Activated naive CD8-positive, alpha-beta T cell treated with anti-CD3 and anti-CD28 coated beads for 36 hours (primary cell): Measurements from ENCODE around the gene TBL1XR1. TPM values are rescaled to one million over a fixed set of nuclear protein-coding genes. Genes with fewer than 3 reads are reported as not detected.
"Not testable (repeated sequence)": the region's sequence is repeated elsewhere in the genome, so short reads cannot be mapped to it uniquely, and the experiment has no call there.

Experiments
- DNase-seq: peaks from one replicate; pipeline ENCODE4 v3.0.0; 2021
- H3K27ac Mint-ChIP-seq: one replicate; pipeline ENCODE4 v1.8.0; 2022; ENCODE audit warnings: mild to moderate bottlenecking, moderate library complexity, mixed read lengths
- H3K27me3 Mint-ChIP-seq: one replicate; pipeline ENCODE4 v1.8.0; 2022; ENCODE audit warnings: mild to moderate bottlenecking, mixed read lengths
- H3K36me3 Mint-ChIP-seq: one replicate; pipeline ENCODE4 v1.8.0; 2021; ENCODE audit warnings: mild to moderate bottlenecking, mixed read lengths
- H3K4me1 Mint-ChIP-seq: one replicate; pipeline ENCODE4 v1.8.0; 2021; ENCODE audit warnings: mixed read lengths
- H3K4me3 Mint-ChIP-seq: one replicate; pipeline ENCODE4 v1.8.0; 2022; ENCODE audit warnings: mild to moderate bottlenecking, moderate library complexity, mixed read lengths
- H3K9me3 Mint-ChIP-seq: one replicate; pipeline ENCODE4 v1.8.0; 2022; ENCODE audit warnings: mixed read lengths
- total RNA-seq, 2 experiments: library from RNA; stranded (reverse); gene quantifications; one replicate each; pipeline ENCODE4 v1.2.3, GENCODE V29; 2021

TBL1XR1 gene
- total RNA-seq, 2 experiments from 2014 or later = 204 to 227 TPM

GRCh38 chr3:177149106-177149505 lies 48.2 kb downstream of the TBL1XR1 start:
- H3K36me3 Mint-ChIP-seq = peaks cover 20% of the 10 kb centered on the region
- no peak overlapping the region for H3K4me3 Mint-ChIP-seq
- no peak overlapping the region for H3K27ac Mint-ChIP-seq
- peaks cover 61% of the 10 kb centered on the region for H3K4me1 Mint-ChIP-seq
- no peak for DNase-seq
- H3K27me3 Mint-ChIP-seq = no peaks in the 10 kb centered on the region
- no peaks in the 10 kb centered on the region for H3K9me3 Mint-ChIP-seq

GRCh38 chr3:177147790-177148189 lies 49.5 kb downstream of the TBL1XR1 start:
- DNase-seq = no peak
- no peaks in the 10 kb centered on the region for H3K27me3 Mint-ChIP-seq
- H3K4me1 Mint-ChIP-seq = peaks cover 68% of the 10 kb centered on the region
- H3K27ac Mint-ChIP-seq = peak overlapping the region; percentile 48
- no peaks in the 10 kb centered on the region for H3K9me3 Mint-ChIP-seq
- peaks cover 26% of the 10 kb centered on the region for H3K36me3 Mint-ChIP-seq
- no peak overlapping the region for H3K4me3 Mint-ChIP-seq

GRCh38 chr3:177146646-177147045 lies 50.6 kb downstream of the TBL1XR1 start:
- Mint-ChIP-seq H3K9me3 (no peaks in the 10 kb centered on the region), H3K4me1 (peaks cover 69% of the 10 kb centered on the region), H3K27me3 (no peaks in the 10 kb centered on the region), H3K27ac (peak overlapping the region; percentile 48), H3K4me3 (no peak overlapping the region), H3K36me3 (peaks cover 27% of the 10 kb centered on the region)
- DNase-seq = no peak

DNA sequence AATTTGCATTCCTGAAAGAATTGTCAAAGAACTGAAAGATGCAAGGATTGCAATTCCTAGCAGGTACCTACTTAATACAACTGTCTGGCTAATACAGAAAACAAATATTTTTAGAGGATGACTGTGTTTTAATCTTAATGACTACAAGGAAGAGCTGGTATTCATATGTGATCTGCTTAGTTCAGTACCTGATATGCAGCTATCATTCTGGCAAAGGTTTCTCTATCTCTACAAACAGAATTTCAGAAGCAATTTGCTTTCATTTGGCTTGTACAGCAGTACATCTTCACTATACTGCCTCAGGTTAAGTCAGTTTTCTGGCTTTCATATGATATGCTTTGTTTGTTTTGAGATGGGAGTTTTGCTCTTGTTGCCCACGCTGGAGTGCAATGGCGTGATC lies 51.3 kb downstream of the TBL1XR1 start:
- Mint-ChIP-seq H3K4me3 (peak overlapping the region; percentile 18), H3K36me3 (peaks cover 27% of the 10 kb centered on the region), H3K4me1 (peaks cover 64% of the 10 kb centered on the region), H3K27me3 (no peaks in the 10 kb centered on the region), H3K27ac (peak overlapping the region; percentile 83), H3K9me3 (no peaks in the 10 kb centered on the region)
- no peak for DNase-seq

- Mint-ChIP-seq H3K9me3 (no peaks in the 10 kb centered on the region), H3K27me3 (no peaks in the 10 kb centered on the region), H3K27ac (peak overlapping the region; percentile 83), H3K36me3 (peaks cover 26% of the 10 kb centered on the region), H3K4me3 (peak overlapping the region; percentile 29), H3K4me1 (peaks cover 60% of the 10 kb centered on the region)
- no peak for DNase-seq
These were observed 51.9 kb downstream of the TBL1XR1 start for GRCh38 chr3:177145381-177145780.

GRCh38 chr3:177144922-177145321 lies 52.4 kb downstream of the TBL1XR1 start:
- Mint-ChIP-seq H3K4me1 (peaks cover 58% of the 10 kb centered on the region), H3K9me3 (no peaks in the 10 kb centered on the region), H3K27ac (peak overlapping the region; percentile 83), H3K4me3 (peak overlapping the region; percentile 29), H3K27me3 (no peaks in the 10 kb centered on the region), H3K36me3 (peaks cover 29% of the 10 kb centered on the region)
- DNase-seq = no peak

DNA sequence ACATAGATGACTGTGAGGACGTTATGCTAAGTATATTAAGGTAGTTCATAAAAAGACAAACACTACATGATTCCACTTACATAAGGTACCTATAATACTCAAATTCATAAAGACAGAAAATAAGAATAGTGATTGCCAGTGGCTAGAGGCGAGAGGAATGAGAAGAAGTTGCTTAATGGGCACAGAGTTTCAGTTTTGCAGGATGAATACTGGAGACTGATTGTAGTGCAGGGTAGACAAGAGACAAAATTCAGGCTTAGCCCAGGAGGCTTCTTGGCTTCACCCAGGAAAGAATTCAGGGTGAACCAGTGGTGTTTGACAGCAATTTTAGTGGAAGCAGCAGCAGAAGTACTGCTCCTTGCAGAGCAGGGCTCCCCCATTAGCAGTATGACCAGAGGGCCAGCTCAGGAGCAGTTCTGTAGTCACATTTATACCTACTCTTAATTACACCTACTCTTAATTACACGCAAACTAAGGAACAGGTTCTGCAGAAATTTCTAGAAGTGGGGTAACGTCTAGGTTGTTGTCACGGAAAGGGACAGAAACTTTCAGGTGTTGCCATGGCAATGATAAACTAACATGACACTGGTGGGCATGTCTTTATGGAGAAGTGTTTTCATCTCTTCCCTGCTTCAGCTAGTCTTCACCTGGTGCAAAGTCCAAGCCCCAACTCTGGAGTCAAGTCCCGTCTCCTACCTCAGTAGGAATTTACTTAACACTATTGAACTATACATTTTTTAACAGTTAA lies 55.2 kb downstream of the TBL1XR1 start:
- H3K27ac Mint-ChIP-seq = peak overlapping the region; percentile 55
- H3K27me3 Mint-ChIP-seq = no peaks in the 10 kb centered on the region
- no peak overlapping the region for H3K4me3 Mint-ChIP-seq
- H3K4me1 Mint-ChIP-seq = peaks cover 73% of the 10 kb centered on the region
- no peak for DNase-seq
- H3K36me3 Mint-ChIP-seq = peaks cover 47% of the 10 kb centered on the region
- H3K9me3 Mint-ChIP-seq = no peaks in the 10 kb centered on the region

DNA sequence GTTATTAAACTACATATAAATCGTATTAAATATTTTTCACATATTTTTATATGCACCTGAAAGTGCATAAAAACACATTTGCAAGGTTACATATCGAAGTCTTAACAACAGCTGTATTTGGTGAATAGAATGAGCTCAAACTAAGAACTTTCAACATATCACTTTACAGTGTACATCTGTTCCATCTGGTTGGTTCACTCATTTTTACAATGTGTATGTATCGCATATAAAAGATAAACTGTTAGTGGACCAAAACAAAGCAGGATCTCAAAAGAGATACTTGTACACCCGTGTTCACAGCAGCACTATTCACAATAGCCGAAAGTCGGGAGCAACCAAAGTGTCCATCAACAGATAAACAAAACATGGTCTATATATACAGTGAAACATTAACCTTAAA lies 55.8 kb downstream of the TBL1XR1 start:
- DNase-seq = no peak
- Mint-ChIP-seq H3K36me3 (peaks cover 53% of the 10 kb centered on the region), H3K9me3 (no peaks in the 10 kb centered on the region), H3K4me1 (peaks cover 73% of the 10 kb centered on the region), H3K4me3 (no peak overlapping the region), H3K27ac (peak overlapping the region; percentile 55), H3K27me3 (no peaks in the 10 kb centered on the region)

DNA sequence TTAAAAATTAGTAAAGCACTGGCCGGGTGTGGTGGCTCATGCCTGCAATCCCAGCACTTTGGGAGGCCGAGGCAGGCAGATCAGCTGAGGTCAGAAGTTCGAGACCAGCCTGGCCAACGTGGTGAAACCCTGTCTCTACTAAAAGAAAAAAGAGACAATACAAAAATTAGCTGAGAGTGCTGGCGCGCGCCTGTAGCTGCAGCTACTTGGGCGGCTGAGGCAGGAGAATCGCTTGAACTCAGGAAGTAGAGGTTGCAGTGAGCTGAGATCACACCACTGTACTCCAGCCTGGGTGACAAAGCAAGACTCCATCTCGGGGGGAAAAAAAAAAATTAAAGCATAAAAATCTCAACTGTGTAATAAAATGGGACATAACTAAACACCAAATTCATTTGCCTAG lies 58.1 kb downstream of the TBL1XR1 start:
- Mint-ChIP-seq H3K4me1 (peaks cover 65% of the 10 kb centered on the region), H3K27ac (peak overlapping the region; percentile 72), H3K36me3 (peaks cover 55% of the 10 kb centered on the region)
- H3K4me3 Mint-ChIP-seq, H3K27me3 Mint-ChIP-seq, H3K9me3 Mint-ChIP-seq, DNase-seq: not testable (repeated sequence)

DNA sequence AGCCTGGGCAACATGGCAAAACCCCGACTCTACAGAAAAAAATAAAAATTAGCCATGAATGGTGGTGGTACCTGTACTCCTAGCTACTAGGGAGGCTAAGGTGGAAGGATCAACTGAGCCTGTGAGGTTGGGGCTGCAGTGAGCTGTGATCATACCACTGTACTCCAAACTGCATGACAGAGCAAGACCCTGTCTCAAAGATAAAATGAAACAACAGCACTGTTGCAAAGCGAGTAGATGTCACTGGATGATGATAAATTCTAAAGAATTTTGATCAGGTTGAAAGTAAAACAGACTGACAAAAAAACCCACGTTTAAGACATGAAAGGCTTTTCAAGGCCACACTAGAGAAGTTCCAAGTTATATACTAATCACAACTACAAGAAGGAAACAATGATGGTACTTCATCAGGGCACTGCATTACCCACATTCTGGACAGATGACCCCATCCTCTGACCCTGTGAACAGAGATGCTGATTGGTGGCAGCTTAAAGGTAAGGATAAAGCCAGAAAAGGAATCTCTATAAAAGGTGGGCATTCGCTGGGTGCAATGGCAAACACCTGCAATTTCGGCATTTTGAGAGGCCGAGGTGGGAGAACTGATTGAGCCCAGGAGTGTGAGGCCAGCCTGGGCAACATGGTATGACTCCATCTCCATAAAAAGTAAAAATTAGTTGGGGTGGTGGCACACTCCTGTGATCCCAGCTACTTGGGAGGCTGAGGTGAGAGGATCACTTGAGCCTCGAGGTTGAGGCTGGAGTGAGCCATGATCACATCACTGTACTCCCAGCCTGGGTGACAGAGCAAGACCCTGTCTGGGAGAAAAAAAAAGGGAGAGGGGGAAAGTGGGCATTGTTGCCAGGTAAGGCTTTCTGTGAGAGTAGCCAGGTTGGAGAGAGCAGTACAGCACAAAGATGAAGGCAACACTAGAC lies 59.2 kb downstream of the TBL1XR1 start:
- Mint-ChIP-seq H3K27me3 (no peaks in the 10 kb centered on the region), H3K27ac (peak overlapping the region; percentile 66), H3K4me1 (peaks cover 64% of the 10 kb centered on the region), H3K36me3 (peaks cover 57% of the 10 kb centered on the region), H3K4me3 (no peak overlapping the region), H3K9me3 (peaks cover 2% of the 10 kb centered on the region)
- no peak for DNase-seq

GRCh38 chr3:177136741-177137140 lies 60.5 kb downstream of the TBL1XR1 start:
- Mint-ChIP-seq H3K36me3 (peaks cover 65% of the 10 kb centered on the region), H3K4me1 (peaks cover 65% of the 10 kb centered on the region), H3K9me3 (peaks cover 2% of the 10 kb centered on the region), H3K27ac (no peak overlapping the region), H3K27me3 (no peaks in the 10 kb centered on the region), H3K4me3 (no peak overlapping the region)
- no peak for DNase-seq

GRCh38 chr3:177135841-177136492 lies 61.3 kb downstream of the TBL1XR1 start:
- Mint-ChIP-seq H3K27ac (no peak overlapping the region), H3K4me1 (peaks cover 67% of the 10 kb centered on the region), H3K36me3 (peaks cover 71% of the 10 kb centered on the region), H3K9me3 (peaks cover 2% of the 10 kb centered on the region), H3K27me3 (no peaks in the 10 kb centered on the region), H3K4me3 (no peak overlapping the region)
- no peak for DNase-seq

- H3K9me3 Mint-ChIP-seq = peaks cover 2% of the 10 kb centered on the region
- H3K36me3 Mint-ChIP-seq = peaks cover 69% of the 10 kb centered on the region
- H3K4me1 Mint-ChIP-seq = peaks cover 68% of the 10 kb centered on the region
These were observed 62.5 kb downstream of the TBL1XR1 start for GRCh38 chr3:177134816-177135210.

GRCh38 chr3:177133860-177134815 lies 63.1 kb downstream of the TBL1XR1 start:
- Mint-ChIP-seq H3K36me3 (peaks cover 62% of the 10 kb centered on the region), H3K27ac (no peak overlapping the region), H3K4me3 (no peak overlapping the region)

More at GRCh38 chr3:177134816-177135210, 62.5 kb downstream of the TBL1XR1 start:
- no peak overlapping the region for H3K4me3 Mint-ChIP-seq
- no peak overlapping the region for H3K27ac Mint-ChIP-seq
- no peaks in the 10 kb centered on the region for H3K27me3 Mint-ChIP-seq
- no peak for DNase-seq

More at GRCh38 chr3:177133860-177134815, 63.1 kb downstream of the TBL1XR1 start:
- H3K27me3 Mint-ChIP-seq = no peaks in the 10 kb centered on the region
- no peak for DNase-seq
- peaks cover 2% of the 10 kb centered on the region for H3K9me3 Mint-ChIP-seq
- peaks cover 63% of the 10 kb centered on the region for H3K4me1 Mint-ChIP-seq
